ENCODE measurements around the gene TNS4.

Gene TNS4

GRCh38 chr17:40518401-40519088, 17.1 kb upstream of the TNS4 start:
- Histone ChIP-seq H3K4me1 (ENCODE audit: control insufficient read depth, insufficient read depth, low read length) (no peaks in the 10 kb centered on the region), H3K9ac (ENCODE audit: low read length) (no peak overlapping the region), H3K4me3 (ENCODE audit: low read length) (no peak overlapping the region), H3K36me3 (ENCODE audit: control insufficient read depth, insufficient read depth, low read length) (no peaks in the 10 kb centered on the region), H3K27ac (ENCODE audit: low read depth, low read length) (no peak overlapping the region), H3K27me3 (ENCODE audit: control insufficient read depth, insufficient read depth, low read length) (no peaks in the 10 kb centered on the region)

DNA sequence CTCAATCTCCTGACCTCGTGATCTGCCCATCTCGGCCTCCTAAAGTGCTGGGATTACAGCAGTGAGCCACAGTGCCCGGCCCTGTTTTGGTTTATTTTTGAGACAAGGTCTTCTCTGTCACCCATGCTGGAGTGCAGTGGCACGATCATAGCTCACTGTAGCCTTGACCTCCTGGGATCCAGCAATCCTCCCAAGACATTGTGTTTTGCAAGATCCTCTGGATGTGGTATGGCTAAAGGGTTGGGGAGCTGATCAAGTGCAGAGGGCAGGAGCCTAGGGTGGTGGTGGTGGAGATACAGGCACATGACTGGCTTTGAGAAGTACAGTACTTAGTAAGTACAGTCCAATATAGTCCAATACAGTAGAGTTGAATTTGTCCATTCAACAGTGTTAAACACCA, 16.6 kb upstream of the TNS4 start:
- Histone ChIP-seq H3K36me3 (ENCODE audit: control insufficient read depth, insufficient read depth, low read length) (no peaks in the 10 kb centered on the region), H3K4me3 (ENCODE audit: low read length) (no peak overlapping the region), H3K27ac (ENCODE audit: low read depth, low read length) (no peak overlapping the region), H3K9ac (ENCODE audit: low read length) (no peak overlapping the region), H3K4me1 (ENCODE audit: control insufficient read depth, insufficient read depth, low read length) (no peaks in the 10 kb centered on the region), H3K27me3 (ENCODE audit: control insufficient read depth, insufficient read depth, low read length) (no peaks in the 10 kb centered on the region)

DNA sequence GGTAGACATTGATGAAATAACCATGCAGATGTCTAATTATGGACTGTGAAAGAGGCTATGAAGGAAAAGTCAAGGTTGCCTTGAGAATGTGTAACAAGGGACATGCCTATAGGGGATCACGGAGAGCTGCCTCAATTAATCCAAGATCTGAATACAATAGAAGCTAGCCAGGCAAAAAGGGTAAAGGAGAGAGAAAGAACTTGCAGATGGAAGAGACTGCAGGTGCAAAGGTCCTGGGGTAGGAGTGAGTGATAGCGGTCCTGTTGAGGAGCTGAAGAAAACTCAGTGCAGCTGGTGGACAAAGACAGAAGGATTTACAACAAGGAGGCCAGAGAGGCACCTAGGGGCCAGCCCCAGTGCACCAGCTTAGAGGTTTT, 15.9 kb upstream of the TNS4 start:
- no peaks in the 10 kb centered on the region for H3K27me3 ChIP-seq (ENCODE audit: control insufficient read depth, insufficient read depth, low read length)
- no peaks in the 10 kb centered on the region for H3K4me1 ChIP-seq (ENCODE audit: control insufficient read depth, insufficient read depth, low read length)
- no peaks in the 10 kb centered on the region for H3K36me3 ChIP-seq (ENCODE audit: control insufficient read depth, insufficient read depth, low read length)
- H3K27ac ChIP-seq (ENCODE audit: low read depth, low read length) = no peak overlapping the region
- no peak overlapping the region for H3K9ac ChIP-seq (ENCODE audit: low read length)
- peak overlapping the region; percentile 2 for H3K4me3 ChIP-seq (ENCODE audit: low read length)

DNA sequence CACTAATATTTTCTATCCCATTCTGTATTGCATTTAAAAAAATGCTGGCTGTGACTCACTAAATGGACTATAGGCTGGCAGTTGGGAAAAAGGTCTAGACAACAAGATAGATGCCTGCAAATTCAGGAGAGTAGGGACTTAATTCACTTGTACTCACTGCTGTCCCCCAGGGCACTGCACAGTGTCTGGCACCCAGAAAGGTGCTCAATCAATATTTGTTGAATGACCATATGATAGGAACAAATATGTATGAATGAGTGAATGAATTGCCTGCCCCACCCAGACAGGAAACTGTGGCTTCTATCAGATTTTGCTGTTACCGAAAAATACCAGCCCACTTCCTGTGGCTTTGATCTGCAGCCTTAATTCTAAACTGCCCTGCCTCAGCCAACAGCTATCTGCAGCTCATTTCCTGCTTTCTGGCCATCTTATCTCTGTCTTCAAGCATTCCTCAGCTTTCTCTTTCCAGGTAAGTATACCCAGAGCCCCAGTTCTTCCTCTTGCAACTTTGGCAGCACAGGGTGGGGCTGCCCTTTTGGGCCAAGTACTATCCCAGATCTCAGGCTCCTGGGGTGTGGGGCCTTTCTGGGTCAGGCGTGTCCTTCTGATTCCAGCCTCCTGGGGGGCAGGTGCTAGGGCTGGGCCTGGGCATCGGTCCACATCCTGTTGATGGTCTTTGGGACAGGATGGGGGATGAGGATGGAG, 15.3 kb upstream of the TNS4 start:
- no peaks in the 10 kb centered on the region for H3K4me1 ChIP-seq (ENCODE audit: control insufficient read depth, insufficient read depth, low read length)
- peak overlapping the region; percentile 2 for H3K4me3 ChIP-seq (ENCODE audit: low read length)
- H3K27ac ChIP-seq (ENCODE audit: low read depth, low read length) = no peak overlapping the region
- peak overlapping the region; percentile 11 for H3K9ac ChIP-seq (ENCODE audit: low read length)
- no peaks in the 10 kb centered on the region for H3K27me3 ChIP-seq (ENCODE audit: control insufficient read depth, insufficient read depth, low read length)
- no peaks in the 10 kb centered on the region for H3K36me3 ChIP-seq (ENCODE audit: control insufficient read depth, insufficient read depth, low read length)

- Histone ChIP-seq H3K27ac (ENCODE audit: low read depth, low read length) (no peak overlapping the region), H3K9ac (ENCODE audit: low read length) (no peak overlapping the region), H3K27me3 (ENCODE audit: control insufficient read depth, insufficient read depth, low read length) (no peaks in the 10 kb centered on the region), H3K36me3 (ENCODE audit: control insufficient read depth, insufficient read depth, low read length) (no peaks in the 10 kb centered on the region), H3K4me1 (ENCODE audit: control insufficient read depth, insufficient read depth, low read length) (no peaks in the 10 kb centered on the region), H3K4me3 (ENCODE audit: low read length) (no peak overlapping the region)
These were observed 14.1 kb upstream of the TNS4 start for GRCh38 chr17:40515491-40516041.

DNA sequence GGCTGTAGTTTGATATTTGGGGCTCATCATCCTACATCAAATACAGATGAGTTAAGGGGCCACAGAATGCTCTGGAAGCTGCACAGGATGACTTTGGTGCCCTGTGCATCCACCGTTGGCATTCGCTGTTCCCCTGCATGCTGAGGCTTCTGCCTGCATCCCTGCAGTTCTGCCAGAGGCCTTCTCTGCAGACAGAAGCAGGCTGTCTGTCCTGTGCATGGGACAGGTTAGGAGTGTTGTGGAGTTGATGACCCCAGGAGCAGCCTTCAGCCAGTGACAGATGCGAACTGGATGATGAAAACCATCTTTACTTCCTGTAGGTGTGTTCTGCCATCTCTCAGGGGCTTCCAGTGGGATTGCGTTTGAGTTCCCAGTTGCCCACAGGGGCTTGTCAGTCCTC, 13.6 kb upstream of the TNS4 start:
- no peak overlapping the region for H3K27ac ChIP-seq (ENCODE audit: low read depth, low read length)
- no peaks in the 10 kb centered on the region for H3K27me3 ChIP-seq (ENCODE audit: control insufficient read depth, insufficient read depth, low read length)
- no peaks in the 10 kb centered on the region for H3K36me3 ChIP-seq (ENCODE audit: control insufficient read depth, insufficient read depth, low read length)
- H3K9ac ChIP-seq (ENCODE audit: low read length) = no peak overlapping the region
- H3K4me1 ChIP-seq (ENCODE audit: control insufficient read depth, insufficient read depth, low read length) = no peaks in the 10 kb centered on the region
- no peak overlapping the region for H3K4me3 ChIP-seq (ENCODE audit: low read length)

DNA sequence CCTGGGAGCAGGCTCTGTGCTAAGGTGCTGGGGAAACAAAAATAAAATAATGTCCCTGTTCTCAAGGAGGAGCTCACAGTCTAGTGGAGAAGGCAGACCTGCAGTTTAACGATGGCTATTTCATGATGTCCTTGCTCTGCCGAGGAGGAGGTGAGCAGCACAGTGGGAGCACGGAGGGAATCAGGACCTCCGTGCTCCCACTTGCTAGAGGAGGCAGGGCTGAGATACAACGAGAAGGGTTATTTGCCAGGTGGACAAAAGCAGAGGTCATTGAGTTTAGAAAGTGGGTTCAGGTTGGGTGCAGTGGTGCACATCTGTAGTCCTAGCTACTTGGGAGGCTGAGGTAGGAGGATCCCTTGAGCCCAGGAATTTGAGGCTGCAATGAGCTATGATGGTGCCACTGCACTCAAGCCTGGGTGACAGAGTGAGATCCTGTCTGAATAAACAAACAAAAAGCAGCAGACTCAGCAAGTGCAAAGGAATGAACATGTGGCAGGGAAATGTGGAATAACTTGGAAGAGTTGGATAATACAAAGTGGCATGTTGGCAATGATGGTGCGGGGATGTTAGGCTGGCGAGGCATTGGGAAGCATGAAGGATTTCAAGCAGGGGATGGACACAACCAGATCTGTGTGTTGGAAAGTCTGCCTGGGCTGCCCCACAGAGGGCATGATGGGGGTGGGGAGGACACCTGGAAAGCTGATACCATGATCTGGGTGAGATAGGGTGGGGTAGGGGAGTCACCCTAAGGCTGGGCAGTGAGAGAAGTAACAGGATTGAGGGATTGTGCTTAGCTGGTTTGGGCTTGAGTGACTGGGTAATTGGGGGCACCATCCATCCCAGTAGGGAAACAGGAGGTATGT, 12.8 kb upstream of the TNS4 start:
- H3K4me3 ChIP-seq (ENCODE audit: low read length) = no peak overlapping the region
- no peaks in the 10 kb centered on the region for H3K4me1 ChIP-seq (ENCODE audit: control insufficient read depth, insufficient read depth, low read length)
- H3K36me3 ChIP-seq (ENCODE audit: control insufficient read depth, insufficient read depth, low read length) = no peaks in the 10 kb centered on the region
- no peak overlapping the region for H3K9ac ChIP-seq (ENCODE audit: low read length)
- H3K27me3 ChIP-seq (ENCODE audit: control insufficient read depth, insufficient read depth, low read length) = no peaks in the 10 kb centered on the region
- no peak overlapping the region for H3K27ac ChIP-seq (ENCODE audit: low read depth, low read length)

DNA sequence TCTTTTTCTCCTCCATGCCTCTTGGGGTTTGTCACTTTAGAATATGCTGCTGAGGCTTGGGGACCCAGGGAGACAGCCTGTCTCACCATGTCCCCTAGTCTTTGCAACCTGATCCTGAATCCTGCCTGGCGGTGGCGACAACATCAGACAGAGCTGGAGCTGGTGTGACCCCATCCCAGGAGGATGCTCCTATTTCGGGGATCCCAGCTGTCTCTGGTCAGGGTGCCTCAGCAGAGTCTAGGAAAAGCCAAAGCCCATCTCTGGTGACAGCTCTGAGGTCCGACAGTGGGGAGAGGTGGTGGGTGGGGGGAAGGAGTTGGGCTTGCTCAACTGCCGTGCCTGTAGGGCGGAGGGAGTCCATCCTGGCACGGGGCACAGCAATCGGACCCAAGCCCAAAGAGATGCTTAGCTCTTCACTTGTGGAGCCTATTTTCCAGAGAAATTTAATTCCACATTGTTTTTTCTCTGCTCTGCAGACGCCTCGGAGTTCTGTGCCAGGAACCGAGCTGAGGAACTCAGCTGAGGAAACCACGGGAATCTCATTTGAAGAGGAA, 10.3 kb upstream of the TNS4 start:
- H3K9ac ChIP-seq (ENCODE audit: low read length) = no peak overlapping the region
- H3K4me1 ChIP-seq (ENCODE audit: control insufficient read depth, insufficient read depth, low read length) = no peaks in the 10 kb centered on the region
- no peak overlapping the region for H3K4me3 ChIP-seq (ENCODE audit: low read length)
- H3K27ac ChIP-seq (ENCODE audit: low read depth, low read length) = no peak overlapping the region
- H3K27me3 ChIP-seq (ENCODE audit: control insufficient read depth, insufficient read depth, low read length) = no peaks in the 10 kb centered on the region
- H3K36me3 ChIP-seq (ENCODE audit: control insufficient read depth, insufficient read depth, low read length) = no peaks in the 10 kb centered on the region

DNA sequence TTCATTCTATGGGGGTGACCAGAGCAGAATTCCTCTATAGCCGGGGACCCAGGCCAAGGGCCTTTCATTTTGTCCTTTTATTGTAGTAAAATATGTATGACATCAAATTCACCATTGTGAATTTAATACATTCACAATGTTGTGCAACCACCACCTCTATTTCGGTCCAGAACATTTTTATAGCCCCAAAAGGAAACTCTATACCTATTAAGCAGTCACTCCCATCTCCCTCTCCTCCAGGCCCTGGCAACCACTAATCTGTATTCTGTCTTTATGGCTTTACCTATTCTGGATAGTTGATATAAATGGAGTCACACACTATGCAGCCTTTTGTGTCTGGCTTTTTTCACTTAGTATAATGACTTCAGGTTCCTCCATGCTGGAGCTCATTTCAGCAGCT, 9.7 kb upstream of the TNS4 start:
- H3K9ac ChIP-seq (ENCODE audit: low read length) = no peak overlapping the region
- H3K4me3 ChIP-seq (ENCODE audit: low read length) = no peak overlapping the region
- no peak overlapping the region for H3K27ac ChIP-seq (ENCODE audit: low read depth, low read length)
- no peaks in the 10 kb centered on the region for H3K36me3 ChIP-seq (ENCODE audit: control insufficient read depth, insufficient read depth, low read length)
- H3K27me3 ChIP-seq (ENCODE audit: control insufficient read depth, insufficient read depth, low read length) = no peaks in the 10 kb centered on the region
- H3K4me1 ChIP-seq (ENCODE audit: control insufficient read depth, insufficient read depth, low read length) = no peaks in the 10 kb centered on the region

GRCh38 chr17:40510328-40510648, 8.9 kb upstream of the TNS4 start:
- H3K4me3 ChIP-seq (ENCODE audit: low read length) = no peak overlapping the region
- H3K4me1 ChIP-seq (ENCODE audit: control insufficient read depth, insufficient read depth, low read length) = no peaks in the 10 kb centered on the region
- H3K9ac ChIP-seq (ENCODE audit: low read length) = no peak overlapping the region
- H3K36me3 ChIP-seq (ENCODE audit: control insufficient read depth, insufficient read depth, low read length) = no peaks in the 10 kb centered on the region
- H3K27ac ChIP-seq (ENCODE audit: low read depth, low read length) = no peak overlapping the region
- H3K27me3 ChIP-seq (ENCODE audit: control insufficient read depth, insufficient read depth, low read length) = no peaks in the 10 kb centered on the region

DNA sequence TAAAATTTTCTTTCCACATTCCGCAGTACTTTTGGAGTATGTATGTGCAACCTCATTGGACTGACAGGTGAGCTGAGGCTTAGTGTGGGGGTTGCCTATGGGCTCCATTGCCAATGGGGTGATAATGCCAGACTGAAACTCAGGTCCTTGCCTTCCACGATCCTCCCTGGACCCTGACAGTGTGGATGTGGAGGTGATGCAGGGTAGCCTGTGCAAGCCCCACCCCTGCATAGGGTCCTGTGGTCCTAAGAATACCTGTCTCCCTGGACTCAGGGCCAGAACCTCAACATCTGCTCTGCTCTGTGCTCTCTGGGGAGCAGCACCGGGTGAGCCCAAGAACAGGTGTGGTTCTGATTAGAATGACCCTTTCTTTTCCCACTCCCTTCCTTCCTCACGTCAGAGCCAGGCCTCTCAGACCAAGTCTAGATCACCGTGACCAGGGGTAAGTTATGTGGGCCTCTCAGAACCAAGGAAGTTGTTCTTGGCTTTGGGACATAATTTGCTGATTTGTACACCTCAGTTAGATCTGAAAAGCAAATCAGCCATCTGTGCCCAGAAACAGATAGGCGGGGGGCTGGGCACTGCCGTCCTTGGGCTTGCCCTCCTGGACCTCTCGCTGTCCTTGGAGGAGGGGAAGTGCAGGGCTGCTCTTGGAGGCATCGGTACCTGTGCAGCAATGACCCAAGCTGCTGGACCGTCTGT, 8.4 kb upstream of the TNS4 start:
- no peaks in the 10 kb centered on the region for H3K4me1 ChIP-seq (ENCODE audit: control insufficient read depth, insufficient read depth, low read length)
- no peaks in the 10 kb centered on the region for H3K27me3 ChIP-seq (ENCODE audit: control insufficient read depth, insufficient read depth, low read length)
- no peak overlapping the region for H3K9ac ChIP-seq (ENCODE audit: low read length)
- H3K27ac ChIP-seq (ENCODE audit: low read depth, low read length) = no peak overlapping the region
- H3K4me3 ChIP-seq (ENCODE audit: low read length) = no peak overlapping the region
- no peaks in the 10 kb centered on the region for H3K36me3 ChIP-seq (ENCODE audit: control insufficient read depth, insufficient read depth, low read length)

- no peaks in the 10 kb centered on the region for H3K27me3 ChIP-seq (ENCODE audit: control insufficient read depth, insufficient read depth, low read length)
- no peaks in the 10 kb centered on the region for H3K36me3 ChIP-seq (ENCODE audit: control insufficient read depth, insufficient read depth, low read length)
- no peak overlapping the region for H3K9ac ChIP-seq (ENCODE audit: low read length)
- no peaks in the 10 kb centered on the region for H3K4me1 ChIP-seq (ENCODE audit: control insufficient read depth, insufficient read depth, low read length)
- H3K4me3 ChIP-seq (ENCODE audit: low read length) = no peak overlapping the region
- no peak overlapping the region for H3K27ac ChIP-seq (ENCODE audit: low read depth, low read length)
These were observed 5.4 kb upstream of the TNS4 start for GRCh38 chr17:40506786-40507185.
